Suprapubic skin (tissue), 4 donors: ENCODE measurements around the gene DNASE1. TPM values are rescaled to one million over a fixed set of nuclear protein-coding genes. Genes with fewer than 3 reads are reported as not detected.
A peak's percentile ranks its signal among the peaks of the same experiment; 100 is the strongest.

Experiments used
- DNase-seq, 2 donors: peaks; one replicate each; pipeline ENCODE4 v3.0.0-alpha.2; 2019; ENCODE audit warnings: low spot score in 2 of 2
- H3K27ac ChIP-seq: fragments of 200-600 bp; sonication (generic); one replicate; pipeline ENCODE4 v1.5.1; 2019
- H3K27me3 ChIP-seq: fragments of 200-600 bp; sonication (generic); one replicate; pipeline ENCODE4 v1.5.1; 2019
- H3K36me3 ChIP-seq: fragments of 200-600 bp; sonication (generic); one replicate; pipeline ENCODE4 v1.5.1; 2019
- H3K4me1 ChIP-seq: fragments of 200-600 bp; sonication (generic); one replicate; pipeline ENCODE4 v1.5.1; 2019
- H3K4me3 ChIP-seq: fragments of 200-600 bp; sonication (generic); one replicate; pipeline ENCODE4 v1.5.1; 2019; ENCODE audit warnings: mild to moderate bottlenecking
- H3K9me3 ChIP-seq: fragments of 200-600 bp; sonication (generic); one replicate; pipeline ENCODE4 v1.5.1; 2019
- CTCF ChIP-seq, 2 donors: fragments of 200-600 bp in 1 of 2; fragments of 450-650 bp in 1 of 2; sonication (generic) in 1 of 2; IDR thresholded peaks; one replicate each; pipeline ENCODE4 v1.5.1; 2016 to 2019; ENCODE audit warnings: antibody characterized with exemption in 2 of 2, mild to moderate bottlenecking in 1 of 2, moderate library complexity in 1 of 2
- EP300 ChIP-seq: sonication (generic); formaldehyde crosslinking; IDR thresholded peaks from one replicate; pipeline ENCODE4 v1.6.1; 2017; ENCODE audit warnings: antibody characterized with exemption
- POLR2A ChIP-seq, 2 donors: fragments of 450-650 bp; IDR thresholded peaks; one replicate each; pipeline ENCODE4 v1.6.1; 2017; ENCODE audit warnings: antibody characterized with exemption in 2 of 2, mild to moderate bottlenecking in 2 of 2, moderate library complexity in 2 of 2
- POLR2AphosphoS5 ChIP-seq, 3 donors: sonication (generic); formaldehyde crosslinking; IDR thresholded peaks; one replicate each; pipeline ENCODE4 v1.6.1; 2017; ENCODE audit warnings: antibody characterized with exemption in 3 of 3
- WGBS: methylation state at CpG from one replicate; pipeline ENCODE4 v1.1.5; 2018; 5-methylcytosine and 5-hydroxymethylcytosine counted together
- total RNA-seq, 4 donors: library from RNA; depleted of rRNA; stranded (reverse); fragments of >200 nt; gene quantifications; one replicate each; pipeline ENCODE4 v1.1.0, GENCODE V29; 2016

The DNASE1 gene
- total RNA-seq, 4 donors from 2014 or later: 11.0 to 32.7 (median 23.0) TPM

GRCh38 chr16:3638916-3639644 lies 15.4 kb upstream of the DNASE1 start:
- Histone ChIP-seq H3K4me1 (peaks cover 9% of the 10 kb centered on the region), H3K27me3 (no peaks in the 10 kb centered on the region), H3K27ac (no peak overlapping the region), H3K36me3 (peaks cover 9% of the 10 kb centered on the region), H3K4me3 (no peak overlapping the region), H3K9me3 (no peaks in the 10 kb centered on the region)
- TF ChIP-seq EP300: no peak
- TF ChIP-seq CTCF (IDR thresholded peaks at IDR 0.05): no peak
- TF ChIP-seq POLR2A (IDR thresholded peaks at IDR 0.05): no peak
- TF ChIP-seq POLR2AphosphoS5 (IDR thresholded peaks at IDR 0.05): no peak
- peak in 1 of 2 donors; percentile 29 for DNase-seq
- 96% methylated on average over 13 of the region's 13 CpGs for WGBS

- no peak overlapping the region for H3K4me3 ChIP-seq
- TF ChIP-seq POLR2AphosphoS5 (IDR thresholded peaks at IDR 0.05) (no peak), POLR2A (IDR thresholded peaks at IDR 0.05) (no peak), CTCF (IDR thresholded peaks at IDR 0.05) (no peak), EP300 (no peak)
- H3K36me3 ChIP-seq: peaks cover 9% of the 10 kb centered on the region
- no peaks in the 10 kb centered on the region for H3K27me3 ChIP-seq
- DNase-seq: peak in 1 of 2 donors; percentile 7
- 97% methylated on average over 3 of the region's 3 CpGs for WGBS
- H3K27ac ChIP-seq: no peak overlapping the region
- H3K4me1 ChIP-seq: peaks cover 9% of the 10 kb centered on the region
- H3K9me3 ChIP-seq: no peaks in the 10 kb centered on the region
Measured at GRCh38 chr16:3640207-3640606, 14.3 kb upstream of the DNASE1 start.

GRCh38 chr16:3640632-3641501 lies 13.6 kb upstream of the DNASE1 start:
- Histone ChIP-seq H3K4me3 (no peak overlapping the region), H3K27me3 (no peaks in the 10 kb centered on the region), H3K36me3 (peaks cover 9% of the 10 kb centered on the region), H3K4me1 (peaks cover 9% of the 10 kb centered on the region), H3K9me3 (no peaks in the 10 kb centered on the region), H3K27ac (no peak overlapping the region)
- TF ChIP-seq CTCF (IDR thresholded peaks at IDR 0.05) (no peak), EP300 (no peak)
- DNase-seq: peak in 1 of 2 donors; percentile 69
- 100% methylated on average over 4 of the region's 17 CpGs for WGBS

GRCh38 chr16:3641801-3642396 lies 12.6 kb upstream of the DNASE1 start:
- H3K27ac ChIP-seq: no peak overlapping the region
- peaks cover 9% of the 10 kb centered on the region for H3K36me3 ChIP-seq
- no peak overlapping the region for H3K4me3 ChIP-seq
- H3K9me3 ChIP-seq: no peaks in the 10 kb centered on the region
- peaks cover 9% of the 10 kb centered on the region for H3K4me1 ChIP-seq
- peak in 1 of 2 donors; percentile 72 for DNase-seq
- WGBS: 85% methylated on average over 7 of the region's 9 CpGs
- no peak for TF ChIP-seq POLR2AphosphoS5 (IDR thresholded peaks at IDR 0.05)
- no peak for TF ChIP-seq POLR2A (IDR thresholded peaks at IDR 0.05)
- TF ChIP-seq CTCF (IDR thresholded peaks at IDR 0.05): no peak
- H3K27me3 ChIP-seq: no peaks in the 10 kb centered on the region
